Transverse colon (tissue), 3 donors: ENCODE data around the gene GNPDA1.

Source experiments
- EP300 ChIP-seq: sonication (generic); formaldehyde crosslinking; IDR thresholded peaks from one replicate; pipeline ENCODE4 v1.6.1; 2017; ENCODE audit warnings: antibody characterized with exemption, low read depth
- POLR2A ChIP-seq: fragments of 450-650 bp; IDR thresholded peaks from one replicate; pipeline ENCODE4 v1.6.1; 2016; ENCODE audit warnings: antibody characterized with exemption, mild to moderate bottlenecking, moderate library complexity
- POLR2AphosphoS5 ChIP-seq, 3 donors: sonication (generic); formaldehyde crosslinking; IDR thresholded peaks; one replicate each; pipeline ENCODE4 v1.6.1; 2016; ENCODE audit warnings: antibody characterized with exemption in 3 of 3

DNA sequence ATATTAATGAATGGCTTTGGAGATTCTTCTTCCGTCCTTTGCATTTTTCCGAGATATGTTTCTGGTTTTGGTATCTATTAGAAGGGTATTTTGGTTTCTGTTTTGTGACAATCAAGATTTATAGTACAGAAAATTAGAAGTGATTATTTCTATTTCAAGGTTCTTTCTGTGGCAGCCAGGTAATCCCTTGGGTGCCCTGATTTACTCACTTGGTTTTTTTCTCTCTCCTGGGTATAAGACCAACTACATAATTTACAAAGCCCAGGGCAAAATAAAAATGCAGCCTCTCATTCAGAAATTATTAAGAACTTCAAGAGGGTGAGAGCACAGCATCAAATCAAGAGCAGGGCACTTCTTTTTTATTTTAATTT lies 45.9 kb downstream of the GNPDA1 start:
- TF ChIP-seq EP300 (no peak), POLR2A (no peak), POLR2AphosphoS5 (IDR thresholded peaks at IDR 0.05) (no peak)
